ENCODE results near the gene TAF11L4.
"Not testable (repeated sequence)": the region's sequence is repeated elsewhere in the genome, so short reads cannot be mapped to it uniquely, and the experiment has no call there.

TAF11L4 gene

DNA sequence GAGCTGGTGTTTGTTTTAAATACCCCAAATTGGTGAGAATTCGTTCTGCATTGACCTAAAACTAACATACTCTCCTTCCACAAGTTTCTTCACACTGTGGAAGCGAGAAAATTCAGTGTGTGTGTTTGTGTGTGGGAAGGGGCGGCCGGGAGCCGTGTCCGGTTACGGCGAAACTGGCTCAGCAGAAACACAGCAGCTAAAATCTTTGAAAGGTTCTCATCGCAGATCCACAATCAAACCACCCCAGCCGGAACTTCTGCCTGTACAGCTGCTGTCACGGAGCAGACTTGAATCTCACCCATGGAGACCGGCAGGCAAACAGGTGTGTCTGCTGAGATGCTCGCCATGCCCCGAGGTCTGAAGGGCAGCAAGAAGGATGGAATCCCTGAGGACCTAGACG lies at the start of gene TAF11L4:
Gene TAF11L4, plus strand, starts transcription at position 301 of the 400 bp plus-strand sequence.
- DNase-seq, result not testable (repeated sequence)

DNA sequence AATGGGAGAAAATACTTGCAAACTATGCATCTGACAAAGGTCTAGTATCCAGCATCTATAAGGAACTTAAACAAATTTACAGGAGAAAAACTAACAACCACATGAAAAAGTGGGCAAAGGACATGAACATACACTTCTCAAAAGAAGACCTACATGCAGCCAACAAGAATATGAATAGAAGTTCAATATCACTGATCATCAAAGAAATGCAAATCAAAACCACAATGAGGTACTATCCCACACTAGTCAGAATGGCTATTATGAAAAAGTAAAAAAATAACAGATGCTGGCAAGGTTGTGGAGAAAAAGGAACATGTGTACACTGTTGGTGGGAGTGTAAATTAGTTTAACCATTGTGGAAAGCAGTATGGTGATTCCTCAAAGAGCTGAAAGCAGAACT lies 46.5 kb upstream of the TAF11L4 start:
- DNase-seq, result not testable (repeated sequence)

DNA sequence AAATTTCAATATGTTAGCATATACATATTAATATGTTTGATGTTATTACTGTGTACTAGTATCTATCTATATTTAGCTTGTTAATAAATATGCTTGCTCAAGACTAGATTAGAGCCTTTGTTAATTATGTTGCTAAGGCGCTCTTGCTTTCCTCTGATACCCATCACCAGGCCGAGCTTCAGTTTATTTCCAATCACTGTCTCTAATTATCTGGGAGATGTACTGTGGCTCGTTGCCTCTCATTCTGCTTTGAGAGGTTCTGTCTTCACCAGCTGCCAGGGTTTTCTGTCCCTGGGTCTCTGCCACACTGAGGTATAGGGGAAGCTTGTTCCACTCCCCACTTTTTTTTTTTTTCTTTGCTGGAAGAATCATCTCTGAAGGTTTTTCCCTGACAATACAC lies 44.6 kb upstream of the TAF11L4 start:
- no peak for DNase-seq

DNA sequence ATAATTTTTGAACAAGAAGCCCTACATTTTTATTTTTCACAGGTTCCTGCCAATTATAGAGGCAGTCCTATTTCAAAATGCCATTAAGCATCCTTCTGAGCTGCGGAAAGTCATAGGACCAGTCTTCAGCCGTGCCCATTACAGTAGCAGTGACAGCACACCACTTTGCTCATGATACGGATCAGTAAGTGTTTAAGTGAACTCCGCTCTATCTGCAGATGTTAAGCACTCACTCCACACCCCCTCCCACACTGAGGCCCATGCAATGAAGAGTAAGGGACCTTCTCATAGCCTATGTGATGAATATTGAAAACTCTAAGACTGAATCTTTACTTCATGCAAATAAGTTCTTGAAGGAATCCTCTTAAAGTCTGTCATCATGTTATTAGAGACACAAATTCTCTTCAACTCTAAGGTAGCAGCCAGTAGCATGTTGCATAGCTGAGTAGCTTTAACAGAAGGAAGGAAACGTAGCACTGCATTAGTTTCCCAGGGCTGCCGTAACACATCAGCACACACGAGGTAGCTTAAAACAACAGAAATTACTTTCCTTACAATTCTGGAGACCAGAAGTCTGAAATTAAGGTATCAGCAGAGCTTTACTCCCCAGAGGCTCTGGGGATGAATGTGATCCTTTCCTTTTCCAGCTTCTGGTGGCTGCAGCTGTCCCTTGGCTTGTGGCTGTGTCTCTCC lies 43.9 kb upstream of the TAF11L4 start:
- no peak for DNase-seq

DNA sequence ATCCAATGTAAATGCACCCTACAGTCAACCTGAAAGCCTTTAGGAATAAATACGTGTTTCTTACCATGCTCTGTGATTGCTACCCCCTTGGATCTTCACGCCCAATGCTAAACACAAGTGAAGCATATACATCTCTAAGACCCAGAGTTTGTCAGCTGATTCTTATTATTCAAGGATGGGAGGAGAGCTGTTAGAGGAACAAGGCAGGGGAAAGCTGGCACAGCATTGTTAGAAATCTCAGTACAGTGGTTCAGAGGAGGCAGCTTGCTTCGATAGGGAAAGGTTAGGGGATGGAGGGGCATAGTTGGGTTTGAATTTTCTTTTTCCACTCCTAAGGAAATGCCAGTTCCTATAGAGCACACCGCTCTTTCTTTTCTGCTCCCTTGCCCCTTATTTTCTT lies 40.2 kb upstream of the TAF11L4 start:
- DNase-seq, result no peak

DNA sequence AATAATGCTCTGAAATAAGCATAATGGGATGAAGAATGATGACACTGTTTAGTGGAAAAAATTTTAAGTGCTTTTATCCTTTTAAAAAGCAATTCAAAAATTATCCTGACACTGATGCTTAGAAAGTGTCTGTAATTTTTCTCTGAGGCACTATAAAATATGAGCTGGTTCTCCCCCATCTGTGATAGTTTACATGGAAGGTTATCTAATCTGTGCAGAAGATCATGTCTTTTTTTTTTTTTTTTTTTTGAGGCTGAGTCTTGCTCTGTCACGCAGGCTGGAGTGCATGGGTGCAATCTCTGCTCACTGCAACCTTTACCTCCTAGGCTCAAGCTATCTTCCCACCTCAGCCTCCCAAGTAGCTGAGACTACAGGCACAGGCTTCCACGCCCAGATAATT lies 38.8 kb upstream of the TAF11L4 start:
- no peak for DNase-seq

DNA sequence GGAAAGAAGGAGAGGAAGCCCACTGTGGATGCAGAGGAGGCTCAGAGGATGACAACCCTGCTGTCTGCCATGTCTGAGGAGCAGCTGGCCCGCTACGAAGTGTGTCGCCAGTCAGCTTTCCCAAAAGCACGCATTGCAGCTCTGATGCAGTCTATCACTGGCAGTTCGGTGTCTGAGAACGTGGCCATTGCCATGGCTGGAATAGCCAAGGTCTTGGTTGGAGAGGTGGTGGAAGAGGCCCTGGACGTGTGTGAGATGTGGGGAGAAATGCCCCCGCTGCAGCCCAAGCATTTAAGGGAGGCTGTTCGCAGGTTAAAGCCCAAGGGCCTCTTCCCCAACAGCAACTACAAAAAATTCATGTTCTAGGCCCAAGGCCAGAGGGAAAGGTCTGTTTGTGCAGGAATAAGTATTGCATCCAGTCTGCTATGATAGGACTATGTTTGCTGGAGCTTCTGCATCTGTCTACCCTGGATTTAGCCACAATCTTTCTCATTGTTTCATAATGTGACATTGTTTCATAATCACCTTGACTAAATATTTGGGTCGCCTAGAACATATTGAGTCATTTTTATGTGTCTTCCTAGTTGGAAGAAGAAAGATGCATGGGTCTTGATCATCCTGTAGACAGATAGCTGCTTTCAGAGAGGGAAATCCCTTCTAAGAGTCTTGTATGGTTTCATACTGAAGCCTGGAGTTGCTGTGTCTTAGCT lies 35.0 kb upstream of the TAF11L4 start:
- not testable (repeated sequence) for DNase-seq

DNA sequence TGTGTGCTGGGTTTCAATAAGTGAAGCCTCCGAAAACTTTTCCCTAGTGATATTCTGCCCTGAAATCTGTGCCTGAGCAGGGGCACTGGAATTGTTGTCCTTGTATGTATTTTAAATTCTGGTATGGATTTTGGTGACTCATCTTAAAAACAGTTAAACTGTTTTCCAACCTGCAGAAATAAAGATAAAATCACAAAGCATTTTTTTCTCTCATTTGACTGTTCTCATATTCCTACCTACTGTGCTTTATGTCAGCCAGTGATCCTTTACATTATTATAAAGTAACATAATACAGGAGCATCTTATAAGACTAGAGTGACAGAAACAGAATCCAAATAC lies 34.5 kb upstream of the TAF11L4 start:
- no peak for DNase-seq

DNA sequence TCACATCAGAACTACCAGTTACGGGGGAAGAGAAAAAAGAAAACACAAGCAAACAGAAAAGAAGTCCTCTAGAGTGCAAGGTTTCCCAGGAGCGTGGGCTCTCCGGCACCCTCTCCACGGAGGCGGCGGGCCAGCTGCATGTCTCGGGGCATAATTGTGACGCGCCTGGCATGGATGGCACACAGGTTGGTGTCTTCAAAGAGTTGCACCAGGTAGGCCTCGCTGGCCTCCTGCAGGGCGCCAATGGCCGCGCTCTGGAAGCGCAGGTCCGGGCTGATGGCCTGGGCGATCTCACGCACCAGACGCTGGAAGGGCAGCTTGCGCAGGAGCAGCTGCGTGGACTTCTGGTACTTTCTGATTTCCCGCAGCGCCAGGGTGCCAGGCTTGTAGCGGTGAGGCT lies 30.3 kb upstream of the TAF11L4 start:
- DNase-seq, result not testable (repeated sequence)

DNA sequence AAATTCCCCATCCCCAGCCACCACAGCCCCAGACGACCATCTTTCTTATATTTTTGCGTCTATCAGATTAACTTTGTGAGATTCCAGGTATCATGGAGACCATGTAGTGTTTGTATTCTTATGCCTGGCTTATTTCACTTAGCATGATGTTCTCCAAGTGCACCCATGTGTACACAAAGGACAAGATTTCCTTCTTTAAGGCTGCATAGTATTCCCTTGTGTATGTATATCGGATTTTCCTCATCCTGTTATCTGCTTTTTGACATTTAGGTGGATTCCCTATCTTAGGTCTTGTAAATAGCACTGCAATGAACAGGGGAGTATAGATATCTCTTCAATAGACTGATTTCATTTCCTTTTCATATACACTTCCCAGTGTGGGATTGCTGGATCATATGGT lies 28.8 kb upstream of the TAF11L4 start:
- no peak for DNase-seq

DNA sequence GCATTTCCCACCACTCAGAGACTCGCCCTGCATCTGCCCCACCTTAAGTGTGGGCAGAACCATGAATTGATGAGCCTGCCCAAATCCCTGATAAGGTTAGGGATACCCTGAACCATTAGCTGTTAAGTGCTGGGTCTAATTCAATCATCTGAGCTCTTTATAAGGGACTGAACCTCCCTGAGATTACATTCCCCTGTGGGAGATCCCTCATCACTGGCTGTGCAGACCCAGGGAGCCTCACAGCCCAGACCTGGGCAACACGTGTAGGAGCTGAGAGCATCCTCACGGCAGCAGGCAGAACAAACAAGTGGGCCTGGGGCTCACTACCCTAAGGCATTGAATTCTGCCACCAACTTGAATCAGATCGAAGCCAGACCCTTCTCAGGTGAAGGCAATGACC lies 24.2 kb upstream of the TAF11L4 start:
- DNase-seq, result no peak

DNA sequence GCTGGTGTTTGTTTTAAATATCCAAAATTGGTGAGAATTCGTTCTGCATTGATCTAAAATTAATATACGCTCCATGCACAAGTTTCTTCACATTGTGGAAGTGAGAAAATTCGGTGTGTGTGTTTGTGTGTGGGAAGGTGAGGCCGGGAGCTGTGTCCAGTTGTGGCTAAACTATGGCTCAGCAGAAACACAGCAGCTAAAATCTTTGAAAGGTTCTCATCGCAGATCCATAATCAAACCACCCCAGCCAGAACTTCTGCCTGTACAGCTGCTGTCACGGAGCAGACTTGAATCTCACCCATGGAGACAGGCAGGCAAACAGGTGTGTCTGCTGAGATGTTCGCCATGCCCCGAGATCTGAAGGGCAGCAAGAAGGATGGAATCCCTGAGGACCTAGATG lies 23.7 kb upstream of the TAF11L4 start, which contains the start of gene TAF11L2:
Gene TAF11L2, plus strand, starts transcription at position 301 of the 400 bp plus-strand sequence.
- DNase-seq, result not testable (repeated sequence)

DNA sequence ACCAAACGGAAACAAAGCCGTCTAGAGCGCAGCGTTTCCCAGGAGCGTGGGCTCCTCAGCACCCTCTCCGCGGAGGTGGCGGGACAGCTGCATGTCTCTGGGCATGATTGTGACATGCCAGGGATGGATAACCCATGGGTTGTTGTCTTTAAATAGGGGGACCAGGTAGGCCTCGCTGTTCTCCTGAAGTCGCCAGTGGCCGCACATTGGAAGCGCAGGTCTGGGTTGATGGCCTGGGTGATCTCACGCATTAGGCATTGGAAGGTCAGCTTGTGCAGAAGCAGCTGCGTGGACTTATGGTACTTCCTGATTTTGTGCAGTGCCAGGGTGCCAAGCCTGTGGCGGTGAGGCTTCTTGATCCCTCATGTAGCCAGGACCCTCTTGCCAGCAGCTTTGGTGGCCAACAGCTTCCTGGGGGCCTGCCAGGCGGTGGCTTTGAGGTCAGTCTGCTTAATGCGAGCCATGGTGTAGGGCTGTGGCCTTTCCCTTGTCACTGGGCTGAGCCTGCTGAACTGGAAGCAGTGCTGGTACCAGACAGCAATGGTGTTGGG lies 9.8 kb upstream of the TAF11L4 start:
- DNase-seq, result no peak

DNA sequence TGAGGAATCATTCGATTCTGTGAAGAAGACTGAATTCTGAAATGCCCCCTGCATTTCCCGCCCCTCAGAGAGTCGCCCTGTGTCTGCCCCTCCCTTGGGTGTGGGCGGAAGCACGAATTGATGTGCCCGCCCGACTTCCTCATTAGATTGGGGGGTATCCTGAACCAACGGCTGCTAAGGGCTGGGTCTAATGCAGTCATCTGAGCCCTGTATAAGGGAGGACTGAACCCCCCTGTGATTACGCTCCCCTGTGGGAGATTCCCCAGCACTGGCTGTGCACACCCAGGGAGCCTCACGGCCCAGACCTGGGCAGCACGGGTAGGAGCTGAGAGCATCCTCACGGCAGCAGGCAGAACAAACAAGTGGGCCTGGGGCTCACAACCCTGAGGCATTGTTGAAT lies 4.1 kb upstream of the TAF11L4 start:
- DNase-seq, result peak; percentile 7

DNA sequence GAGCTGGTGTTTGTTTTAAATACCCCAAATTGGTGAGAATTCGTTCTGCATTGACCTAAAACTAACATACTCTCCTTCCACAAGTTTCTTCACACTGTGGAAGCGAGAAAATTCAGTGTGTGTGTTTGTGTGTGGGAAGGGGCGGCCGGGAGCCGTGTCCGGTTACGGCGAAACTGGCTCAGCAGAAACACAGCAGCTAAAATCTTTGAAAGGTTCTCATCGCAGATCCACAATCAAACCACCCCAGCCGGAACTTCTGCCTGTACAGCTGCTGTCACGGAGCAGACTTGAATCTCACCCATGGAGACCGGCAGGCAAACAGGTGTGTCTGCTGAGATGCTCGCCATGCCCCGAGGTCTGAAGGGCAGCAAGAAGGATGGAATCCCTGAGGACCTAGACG lies 3.5 kb upstream of the TAF11L4 start, which contains the start of gene TAF11L3:
Gene TAF11L3, plus strand, starts transcription at position 301 of the 400 bp plus-strand sequence.
- not testable (repeated sequence) for DNase-seq

DNA sequence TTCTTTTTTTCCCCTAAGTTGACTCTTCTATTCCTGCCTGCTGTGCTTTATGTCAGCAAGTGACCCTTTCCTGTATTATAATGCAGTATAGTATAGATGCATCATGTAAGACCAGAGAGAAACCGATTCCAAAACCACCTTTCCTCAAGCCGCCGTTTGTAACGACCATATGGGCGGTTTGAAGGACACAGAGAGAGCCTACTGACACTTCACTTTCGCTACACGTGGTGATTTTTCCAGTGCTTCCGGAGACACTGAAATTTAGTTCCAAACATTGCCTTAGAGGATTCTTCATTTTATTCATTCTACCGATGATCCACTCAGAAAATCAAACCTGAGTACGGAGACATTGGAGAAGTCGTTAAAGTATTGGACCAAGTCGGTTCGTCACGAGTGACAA lies 2.1 kb upstream of the TAF11L4 start:
- not testable (repeated sequence) for DNase-seq

DNA sequence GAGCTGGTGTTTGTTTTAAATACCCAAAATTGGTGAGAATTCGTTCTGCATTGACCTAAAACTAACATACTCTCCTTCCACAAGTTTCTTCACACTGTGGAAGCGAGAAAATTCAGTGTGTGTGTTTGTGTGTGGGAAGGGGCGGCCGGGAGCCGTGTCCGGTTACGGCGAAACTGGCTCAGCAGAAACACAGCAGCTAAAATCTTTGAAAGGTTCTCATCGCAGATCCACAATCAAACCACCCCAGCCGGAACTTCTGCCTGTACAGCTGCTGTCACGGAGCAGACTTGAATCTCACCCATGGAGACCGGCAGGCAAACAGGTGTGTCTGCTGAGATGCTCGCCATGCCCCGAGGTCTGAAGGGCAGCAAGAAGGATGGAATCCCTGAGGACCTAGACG lies 3.3 kb downstream of the TAF11L4 start, which contains the start of gene TAF11L5:
Gene TAF11L5, plus strand, starts transcription at position 301 of the 400 bp plus-strand sequence.
- not testable (repeated sequence) for DNase-seq

DNA sequence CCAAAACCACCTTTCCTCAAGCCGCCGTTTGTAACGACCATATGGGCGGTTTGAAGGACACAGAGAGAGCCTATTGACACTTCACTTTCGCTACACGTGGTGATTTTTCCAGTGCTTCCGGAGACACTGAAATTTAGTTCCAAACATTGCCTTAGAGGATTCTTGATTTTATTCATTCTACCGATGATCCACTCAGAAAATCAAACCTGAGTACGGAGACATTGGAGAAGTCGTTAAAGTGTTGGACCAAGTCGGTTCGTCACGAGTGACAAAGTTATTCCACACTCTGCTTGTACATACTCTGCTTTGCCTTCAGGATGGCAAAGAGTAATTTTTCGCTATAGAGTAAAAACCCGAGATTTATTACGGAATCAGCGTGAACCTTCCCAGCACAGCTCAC lies 4.9 kb downstream of the TAF11L4 start:
- not testable (repeated sequence) for DNase-seq

DNA sequence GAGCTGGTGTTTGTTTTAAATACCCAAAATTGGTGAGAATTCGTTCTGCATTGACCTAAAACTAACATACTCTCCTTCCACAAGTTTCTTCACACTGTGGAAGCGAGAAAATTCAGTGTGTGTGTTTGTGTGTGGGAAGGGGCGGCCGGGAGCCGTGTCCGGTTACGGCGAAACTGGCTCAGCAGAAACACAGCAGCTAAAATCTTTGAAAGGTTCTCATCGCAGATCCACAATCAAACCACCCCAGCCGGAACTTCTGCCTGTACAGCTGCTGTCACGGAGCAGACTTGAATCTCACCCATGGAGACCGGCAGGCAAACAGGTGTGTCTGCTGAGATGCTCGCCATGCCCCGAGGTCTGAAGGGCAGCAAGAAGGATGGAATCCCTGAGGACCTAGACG lies 6.8 kb downstream of the TAF11L4 start, which contains the start of gene TAF11L6:
Gene TAF11L6, plus strand, starts transcription at position 301 of the 400 bp plus-strand sequence.
- DNase-seq, result not testable (repeated sequence)

Data from activated T-cell treated with anti-CD3 and anti-CD28 coated beads for 4 hours (primary cell).